IMR-90 (cell line): ENCODE data around the gene SSR2. TPM values are rescaled to one million over a fixed set of nuclear protein-coding genes. Genes with fewer than 3 reads are reported as not detected.

Experiments used
- ATAC-seq: fragments of 200-7000 bp; cut with Tn5 transposase; 2 replicates; pipeline ENCODE4 v1.9.1; 2020; ENCODE audit warnings: low read depth, mild to moderate bottlenecking, moderate library complexity
- BruUV-seq: library from RNA; stranded (reverse); fragments of 400-500 nt; replicated peaks from 2 replicates; lab custom pipeline; 2021; lab: Mats Ljungman, UMichigan
- CTCF ChIA-PET: fragments of 300-600 bp; formaldehyde crosslinking; extraction: SDS; loops from one replicate; lab custom pipeline; 2021; ENCODE audit warnings: antibody characterized with exemption; lab: Yijun Ruan, JAX
- POLR2A ChIA-PET: fragments of 300-600 bp; sonication (Branson Sonifier 250); formaldehyde crosslinking; loops from one replicate; lab custom pipeline; 2022; ENCODE audit warnings: antibody characterized with exemption; ENCODE audit not compliant: unreplicated experiment; lab: Charles Lee
- DNase-seq: peaks from one replicate; pipeline ENCODE4 v3.0.0; 2013
- H2AFZ ChIP-seq: replicated peaks from 2 replicates; pipeline ENCODE3; 2013; ENCODE audit warnings: low read length, mild to moderate bottlenecking; ENCODE audit not compliant: poor library complexity
- H2AK5ac ChIP-seq: 2 replicates; pipeline ENCODE4 v1.6.1; 2013; ENCODE audit warnings: low read depth, low read length, inconsistent platforms
- H2AK9ac ChIP-seq: replicated peaks from 2 replicates; pipeline ENCODE3; 2013; ENCODE audit warnings: mild to moderate bottlenecking, low read depth, low read length, moderate library complexity; ENCODE audit not compliant: poor library complexity
- H2BK120ac ChIP-seq: 2 replicates; pipeline ENCODE4 v1.6.1; 2013; ENCODE audit warnings: low read depth, low read length, inconsistent platforms
- H2BK15ac ChIP-seq: 3 replicates; pipeline ENCODE4 v1.6.1; 2013; ENCODE audit warnings: low read depth, low read length, inconsistent platforms
- H2BK20ac ChIP-seq: 2 replicates; pipeline ENCODE4 v1.6.1; 2013; ENCODE audit warnings: low read depth, mild to moderate bottlenecking, inconsistent platforms, low read length, moderate library complexity
- H2BK5ac ChIP-seq: 2 replicates; pipeline ENCODE4 v1.6.1; 2013; ENCODE audit warnings: mild to moderate bottlenecking, low read depth, low read length, inconsistent platforms; ENCODE audit not compliant: poor library complexity, severe bottlenecking
- H3K14ac ChIP-seq: replicated peaks from 2 replicates; pipeline ENCODE4 v1.6.1; 2013; ENCODE audit warnings: low read depth, low read length, inconsistent platforms
- H3K18ac ChIP-seq: 2 replicates; pipeline ENCODE4 v1.6.1; 2013; ENCODE audit warnings: low read depth, low read length, control low read depth
- H3K23ac ChIP-seq: 2 replicates; pipeline ENCODE4 v1.6.1; 2013; ENCODE audit warnings: low read depth, low read length, inconsistent platforms
- H3K27ac ChIP-seq: 2 replicates; pipeline ENCODE4 v1.5.1; 2013; ENCODE audit warnings: mild to moderate bottlenecking, control low read depth, low read length; ENCODE audit not compliant: insufficient read depth
- H3K27me3 ChIP-seq: 2 replicates; pipeline ENCODE4 v1.6.1; 2013; ENCODE audit warnings: low read length; ENCODE audit not compliant: control insufficient read depth, insufficient read depth
- H3K36me3 ChIP-seq: 2 replicates; pipeline ENCODE4 v1.6.1; 2013; ENCODE audit warnings: low read length, mixed read lengths; ENCODE audit not compliant: control insufficient read depth, insufficient read depth
- H3K4ac ChIP-seq: 2 replicates; pipeline ENCODE4 v1.6.1; 2013; ENCODE audit warnings: low read depth, low read length, inconsistent platforms
- H3K4me1 ChIP-seq: 2 replicates; pipeline ENCODE4 v1.6.1; 2013; ENCODE audit warnings: low read length, mixed read lengths; ENCODE audit not compliant: control insufficient read depth, insufficient read depth
- H3K4me2 ChIP-seq: 2 replicates; pipeline ENCODE4 v1.6.1; 2013; ENCODE audit warnings: low read depth, mild to moderate bottlenecking, control low read depth, low read length, moderate library complexity
- H3K4me3 ChIP-seq: 2 replicates; pipeline ENCODE4 v1.5.1; 2013; ENCODE audit warnings: low read depth, mild to moderate bottlenecking, control low read depth, low read length, moderate library complexity; ENCODE audit not compliant: insufficient read depth
- H3K56ac ChIP-seq: 2 replicates; pipeline ENCODE4 v1.6.1; 2013; ENCODE audit warnings: low read length, inconsistent platforms; ENCODE audit not compliant: insufficient read depth; ENCODE audit errors: extremely low read depth
- H3K79me1 ChIP-seq, 2 experiments: 2 replicates each; pipeline ENCODE4 v1.6.1; 2013; ENCODE audit warnings: low read length in 2 of 2, inconsistent platforms in 1 of 2, low read depth in 1 of 2
- H3K9ac ChIP-seq: 2 replicates; pipeline ENCODE4 v1.6.1; 2013; ENCODE audit warnings: low read depth, low read length, control low read depth
- H3K9me1 ChIP-seq: 2 replicates; pipeline ENCODE4 v1.6.1; 2013; ENCODE audit warnings: low read length, inconsistent platforms; ENCODE audit not compliant: insufficient read depth
- H3K9me3 ChIP-seq: 2 replicates; pipeline ENCODE4 v1.6.1; 2013; ENCODE audit warnings: low read length; ENCODE audit not compliant: control insufficient read depth, insufficient read depth
- H4K20me1 ChIP-seq: 2 replicates; pipeline ENCODE4 v1.6.1; 2013; ENCODE audit warnings: low read length, inconsistent platforms; ENCODE audit not compliant: insufficient read depth
- H4K5ac ChIP-seq: 2 replicates; pipeline ENCODE4 v1.6.1; 2013; ENCODE audit warnings: mild to moderate bottlenecking, low read depth, low read length, control low read depth
- H4K8ac ChIP-seq, 2 experiments: 2 replicates each; pipeline ENCODE4 v1.6.1; 2013; ENCODE audit warnings: low read depth in 2 of 2, low read length in 2 of 2, control low read depth in 1 of 2, inconsistent platforms in 1 of 2
- H4K91ac ChIP-seq: 2 replicates; pipeline ENCODE4 v1.6.1; 2013; ENCODE audit warnings: low read depth, low read length, inconsistent platforms; ENCODE audit not compliant: insufficient read depth
- CEBPB ChIP-seq: IDR thresholded peaks from 2 replicates; pipeline ENCODE4 v1.6.1; 2012; ENCODE audit warnings: low read depth, low read length, improper control_type of control experiment
- MAFK ChIP-seq: IDR thresholded peaks from 2 replicates; pipeline ENCODE4 v1.6.1; 2012; ENCODE audit warnings: low read depth, low read length, improper control_type of control experiment
- MAZ ChIP-seq: IDR thresholded peaks from 2 replicates; pipeline ENCODE4 v1.6.1; 2012; ENCODE audit warnings: low read depth, mild to moderate bottlenecking, low read length, improper control_type of control experiment, moderate library complexity, borderline replicate concordance
- WGBS, 2 experiments: methylation state at CpG; one replicate each; pipeline versions ENCODE4 v1.1.5 to v1.1.7; 2013; ENCODE audit warnings: missing lambda C conversion rate in 2 of 2; ENCODE audit not compliant: insufficient read length in 1 of 2; ENCODE audit errors: extremely low coverage in 2 of 2; 5-methylcytosine and 5-hydroxymethylcytosine counted together
- dilution Hi-C: fragments of 300-500 bp; cut with HindIII; formaldehyde crosslinking; loops from one replicate; pipeline ENCODE4 v1.14.3; 2018; ENCODE audit warnings: low sequenced_read_pairs; ENCODE audit not compliant: unreplicated experiment
- in situ Hi-C: fragments of 300-500 bp; cut with MboI; formaldehyde crosslinking; loops from 3 replicates; pipeline ENCODE4 v1.14.3; 2019; ENCODE audit warnings: low sequenced_read_pairs, inconsistent platforms, mixed read lengths
- intact Hi-C: fragments of 100-400 bp; cut with micrococcal nuclease; formaldehyde crosslinking; loops from 2 replicates; pipeline ENCODE4 v1.10.0; 2022
- polyA plus RNA-seq, 3 experiments: library from polyadenylated mRNA; depleted of rRNA; stranded (reverse); fragments of >200 nt; gene quantifications; 2 replicates each; pipeline ENCODE4 v1.2.3, GENCODE V29; 2012; ENCODE audit warnings: low replicate concordance in 1 of 3
- total RNA-seq: library from RNA; depleted of rRNA; stranded (reverse); fragments of >200 nt; gene quantifications from 2 replicates; pipeline ENCODE4 v1.2.3, GENCODE V29; 2012
- TF ChIP-seq, protein P1 (sequence below): fragments of 150-350 bp; IDR thresholded peaks from 2 replicates; pipeline ENCODE4 v1.6.1; 2017; ENCODE audit warnings: mild to moderate bottlenecking, antibody characterized with exemption, low read length, low read depth

Gene SSR2
- total and polyA plus RNA-seq, 2 of the 4 experiments (the other 2 are of a cell fraction): 553 to 1,264 TPM

DNA sequence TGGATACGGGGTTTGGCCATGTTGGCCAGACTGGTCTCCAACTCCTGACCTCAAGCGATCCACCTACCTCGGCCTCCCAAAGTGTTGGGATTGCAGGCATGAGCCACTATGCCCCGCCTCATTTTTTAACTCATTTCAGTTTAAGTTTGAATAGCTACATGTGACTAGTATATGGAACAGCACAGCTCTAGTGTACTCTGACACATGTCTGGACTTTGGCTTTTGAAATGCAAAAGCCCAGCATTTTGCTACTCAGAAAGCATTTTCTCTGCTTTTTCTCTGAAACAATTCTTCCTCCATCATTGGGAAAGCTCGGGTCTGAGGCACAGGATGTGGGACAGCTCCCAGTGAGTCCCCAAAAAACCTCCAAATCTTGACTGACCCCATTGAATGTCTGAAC is 4.0 kb upstream of the SSR2 start:
- H3K56ac ChIP-seq: no peak overlapping the region
- TF ChIP-seq MAFK (no peak), MAZ (no peak), CEBPB (no peak)
- TF ChIP-seq, protein P1, sequence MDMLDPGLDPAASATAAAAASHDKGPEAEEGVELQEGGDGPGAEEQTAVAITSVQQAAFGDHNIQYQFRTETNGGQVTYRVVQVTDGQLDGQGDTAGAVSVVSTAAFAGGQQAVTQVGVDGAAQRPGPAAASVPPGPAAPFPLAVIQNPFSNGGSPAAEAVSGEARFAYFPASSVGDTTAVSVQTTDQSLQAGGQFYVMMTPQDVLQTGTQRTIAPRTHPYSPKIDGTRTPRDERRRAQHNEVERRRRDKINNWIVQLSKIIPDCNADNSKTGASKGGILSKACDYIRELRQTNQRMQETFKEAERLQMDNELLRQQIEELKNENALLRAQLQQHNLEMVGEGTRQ: no peak
- no peak overlapping the region for H3K23ac ChIP-seq
- no peak overlapping the region for H2BK20ac ChIP-seq
- no peak overlapping the region for H2BK120ac ChIP-seq
- H3K4me2 ChIP-seq: no peak overlapping the region
- WGBS, 2 experiments: 67% methylated on average over 1 of the region's 5 CpGs; no CpG with 5 or more reads in 1 of the 2 experiments
- no peak overlapping the region for H2BK15ac ChIP-seq
- in situ Hi-C loops: no loop called here
- H3K36me3 ChIP-seq: no peaks in the 10 kb centered on the region; the same call in 1 of the 2 replicates
- H3K14ac ChIP-seq: no peak overlapping the region; the same call in 1 of the 2 replicates
- H2BK5ac ChIP-seq: no peak overlapping the region
- CTCF ChIA-PET: interaction anchor here (0.7 kb wide), 1 partner anchor 42 kb away, joined by 3 read pairs; no protein-coding TSS in a partner anchor
- DNase-seq (no peak), ATAC-seq (no peak)
- H2AK9ac ChIP-seq: no peak overlapping the region
- no peak overlapping the region for H3K4ac ChIP-seq
- no peak overlapping the region for H3K9ac ChIP-seq
- H3K9me3 ChIP-seq: no peaks in the 10 kb centered on the region
- no TSS peak for BruUV-seq
- intact Hi-C loops: no loop called here
- peaks cover 6% of the 10 kb centered on the region for H3K9me1 ChIP-seq
- no peak overlapping the region for H3K27ac ChIP-seq
- H3K4me3 ChIP-seq: no peak overlapping the region
- no peak overlapping the region for H4K8ac ChIP-seq
- no peak overlapping the region for H4K5ac ChIP-seq
- no peak overlapping the region for H2AFZ ChIP-seq
- H4K91ac ChIP-seq: no peak overlapping the region
- H3K18ac ChIP-seq: no peak overlapping the region
- H3K27me3 ChIP-seq: no peaks in the 10 kb centered on the region
- dilution Hi-C loops: no loop called here
- no peak overlapping the region for H2AK5ac ChIP-seq
- peaks cover 0 to 9% of the 10 kb centered on the region in 2 experiments; a peak in 1 of 4 replicates for H3K79me1 ChIP-seq
- 0 out of 2 replicates have a peak, but pooled peaks cover 1% of the 10 kb centered on the region for H3K4me1 ChIP-seq
- POLR2A ChIA-PET: no interaction called here
- no peaks in the 10 kb centered on the region for H4K20me1 ChIP-seq
